Mesendoderm (in vitro differentiated cells): ENCODE measurements around the gene HAPLN3.

Experiments
- DNase-seq: peaks from one replicate; pipeline ENCODE4 v3.0.0; 2013
- H2AK5ac ChIP-seq: 2 replicates; pipeline ENCODE4 v1.6.1; 2013; ENCODE audit warnings: low read length, inconsistent platforms
- H2BK120ac ChIP-seq: 2 replicates; pipeline ENCODE4 v1.6.1; 2013; ENCODE audit warnings: low read depth, mild to moderate bottlenecking, low read length, moderate library complexity, mixed read lengths
- H2BK15ac ChIP-seq: replicated peaks from 2 replicates; pipeline ENCODE4 v1.6.1; 2013; ENCODE audit warnings: low read depth, mild to moderate bottlenecking, moderate library complexity
- H2BK5ac ChIP-seq: 2 replicates; pipeline ENCODE4 v1.6.1; 2013; ENCODE audit warnings: low read length, inconsistent platforms
- H3K18ac ChIP-seq: 2 replicates; pipeline ENCODE4 v1.6.1; 2013; ENCODE audit warnings: mild to moderate bottlenecking, low read length, mixed read lengths
- H3K23ac ChIP-seq: one replicate; pipeline ENCODE4 v1.6.1; 2013; ENCODE audit warnings: low read length
- H3K27ac ChIP-seq: 2 replicates; pipeline ENCODE4 v1.5.1; 2013; ENCODE audit warnings: low read depth, mild to moderate bottlenecking, inconsistent platforms, low read length, moderate library complexity
- H3K27me3 ChIP-seq: 2 replicates; pipeline ENCODE4 v1.6.1; 2013; ENCODE audit warnings: low read length, control low read depth, mild to moderate bottlenecking, inconsistent platforms; ENCODE audit not compliant: insufficient read depth, poor library complexity
- H3K36me3 ChIP-seq: 2 replicates; pipeline ENCODE4 v1.6.1; 2013; ENCODE audit warnings: low read length, inconsistent platforms; ENCODE audit not compliant: control insufficient read depth, insufficient read depth
- H3K4ac ChIP-seq: one replicate; pipeline ENCODE4 v1.6.1; 2013; ENCODE audit warnings: low read depth, mild to moderate bottlenecking, low read length, moderate library complexity
- H3K4me1 ChIP-seq: 2 replicates; pipeline ENCODE4 v1.6.1; 2013; ENCODE audit warnings: low read depth, low read length, inconsistent platforms; ENCODE audit not compliant: control insufficient read depth
- H3K4me2 ChIP-seq: 2 replicates; pipeline ENCODE4 v1.6.1; 2013; ENCODE audit warnings: low read length
- H3K4me3 ChIP-seq: 2 replicates; pipeline ENCODE4 v1.5.1; 2013; ENCODE audit warnings: mild to moderate bottlenecking, low read length
- H3K56ac ChIP-seq: one replicate; pipeline ENCODE4 v1.6.1; 2013; ENCODE audit warnings: low read length
- H3K79me1 ChIP-seq: 2 replicates; pipeline ENCODE4 v1.6.1; 2013; ENCODE audit warnings: low read length, inconsistent platforms
- H3K79me2 ChIP-seq: 2 replicates; pipeline ENCODE4 v1.6.1; 2013; ENCODE audit warnings: mild to moderate bottlenecking, low read length; ENCODE audit not compliant: control insufficient read depth, insufficient read depth
- H3K9ac ChIP-seq: 2 replicates; pipeline ENCODE4 v1.6.1; 2013; ENCODE audit warnings: low read length, inconsistent platforms
- H4K5ac ChIP-seq: one replicate; pipeline ENCODE4 v1.6.1; 2013; ENCODE audit warnings: low read length
- H4K8ac ChIP-seq: one replicate; pipeline ENCODE4 v1.6.1; 2013; ENCODE audit warnings: low read depth, mild to moderate bottlenecking, control low read depth, low read length, moderate library complexity
- WGBS: extraction: QIAGEN DNeasy Blood & Tissue Kit; methylation state at CpG from one replicate; pipeline ENCODE4 v1.1.7; 2013; ENCODE audit warnings: low lambda C conversion rate, missing lambda C conversion rate; ENCODE audit not compliant: insufficient coverage; ENCODE audit errors: extremely low coverage; 5-methylcytosine and 5-hydroxymethylcytosine counted together

Gene HAPLN3

GRCh38 chr15:88872106-88872505 is 23.2 kb downstream of the HAPLN3 start:
- Histone ChIP-seq H3K27ac (no peak overlapping the region), H4K8ac (no peak overlapping the region), H3K4me1 (no peaks in the 10 kb centered on the region), H2AK5ac (no peak overlapping the region), H3K23ac (no peak overlapping the region), H3K56ac (no peak overlapping the region), H3K9ac (no peak overlapping the region), H3K36me3 (no peaks in the 10 kb centered on the region), H3K4me2 (no peak overlapping the region), H3K79me1 (no peaks in the 10 kb centered on the region), H2BK120ac (no peak overlapping the region), H3K4me3 (no peak overlapping the region), H4K5ac (no peak overlapping the region), H2BK5ac (no peak overlapping the region), H3K79me2 (no peaks in the 10 kb centered on the region), H3K27me3 (no peaks in the 10 kb centered on the region), H3K18ac (no peak overlapping the region), H3K4ac (no peak overlapping the region), H2BK15ac (no peak overlapping the region)
- no CpG with 5 or more reads among the region's 6 CpGs for WGBS
- no peak for DNase-seq

- Histone ChIP-seq H3K79me1 (no peaks in the 10 kb centered on the region), H3K56ac (no peak overlapping the region), H4K8ac (no peak overlapping the region), H3K36me3 (no peaks in the 10 kb centered on the region), H3K4me2 (no peak overlapping the region), H3K23ac (no peak overlapping the region), H3K27me3 (no peaks in the 10 kb centered on the region), H2BK5ac (no peak overlapping the region), H2AK5ac (no peak overlapping the region), H3K4me3 (no peak overlapping the region), H3K27ac (no peak overlapping the region), H3K4me1 (no peaks in the 10 kb centered on the region), H4K5ac (no peak overlapping the region), H3K9ac (no peak overlapping the region), H2BK15ac (no peak overlapping the region), H3K18ac (no peak overlapping the region), H3K4ac (no peak overlapping the region), H3K79me2 (no peaks in the 10 kb centered on the region), H2BK120ac (no peak overlapping the region)
- no CpG with 5 or more reads among the region's 14 CpGs for WGBS
- DNase-seq: no peak
Observed at GRCh38 chr15:88871313-88871712, 24.0 kb downstream of the HAPLN3 start.

DNA sequence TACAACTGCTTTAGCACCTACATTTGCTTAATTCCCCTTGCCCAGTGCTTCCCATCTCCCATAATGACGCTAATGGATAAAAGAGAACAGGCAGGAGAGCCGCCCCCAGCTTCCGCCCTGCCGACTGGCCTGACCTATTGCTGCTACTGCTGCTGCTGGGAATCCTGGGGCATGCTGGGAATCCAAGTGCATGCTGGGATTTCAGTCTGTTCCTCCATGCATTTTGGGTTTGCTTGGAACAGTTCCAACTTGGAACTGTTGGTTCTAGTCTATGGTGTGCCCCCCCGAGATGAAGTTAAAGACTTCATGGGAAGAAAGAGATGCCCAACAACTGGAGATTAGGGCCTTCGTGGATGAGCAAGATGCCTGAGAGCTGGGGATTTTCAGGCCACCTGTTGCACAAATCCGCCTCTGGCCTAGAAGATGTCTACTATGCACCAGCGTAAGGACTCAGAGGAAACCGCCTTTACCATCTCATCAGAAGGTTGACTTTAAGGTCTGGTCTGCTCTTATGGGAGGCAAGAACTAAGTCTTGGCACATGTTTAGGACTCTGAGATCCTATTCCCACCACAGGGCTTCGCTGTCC is 29.0 kb downstream of the HAPLN3 start:
- no peaks in the 10 kb centered on the region for H3K79me1 ChIP-seq
- WGBS: no CpG with 5 or more reads among the region's 10 CpGs
- H3K4ac ChIP-seq: no peak overlapping the region

GRCh38 chr15:88865498-88866099 is 29.7 kb downstream of the HAPLN3 start:
- WGBS: no CpG with 5 or more reads among the region's 6 CpGs
- H4K8ac ChIP-seq: no peak overlapping the region
- H4K5ac ChIP-seq: no peak overlapping the region
- DNase-seq: no peak
- H3K36me3 ChIP-seq: no peaks in the 10 kb centered on the region
- H3K18ac ChIP-seq: no peak overlapping the region
- no peak overlapping the region for H3K23ac ChIP-seq
- no peak overlapping the region for H2BK5ac ChIP-seq
- no peaks in the 10 kb centered on the region for H3K79me2 ChIP-seq
- no peak overlapping the region for H3K27ac ChIP-seq
- H3K4me1 ChIP-seq: no peaks in the 10 kb centered on the region
- no peak overlapping the region for H2BK120ac ChIP-seq
- no peak overlapping the region for H2AK5ac ChIP-seq
- no peak overlapping the region for H3K9ac ChIP-seq
- H3K27me3 ChIP-seq: no peaks in the 10 kb centered on the region
- H3K56ac ChIP-seq: no peak overlapping the region
- no peaks in the 10 kb centered on the region for H3K79me1 ChIP-seq
- H3K4me2 ChIP-seq: no peak overlapping the region
- no peak overlapping the region for H3K4ac ChIP-seq
- H2BK15ac ChIP-seq: no peak overlapping the region
- no peak overlapping the region for H3K4me3 ChIP-seq

More for the DNA sequence above, 29.0 kb downstream of the HAPLN3 start:
- Histone ChIP-seq H3K4me1 (no peaks in the 10 kb centered on the region), H3K9ac (no peak overlapping the region), H4K8ac (no peak overlapping the region), H3K4me2 (no peak overlapping the region), H2AK5ac (no peak overlapping the region), H2BK120ac (no peak overlapping the region), H2BK15ac (no peak overlapping the region), H3K4me3 (no peak overlapping the region), H4K5ac (no peak overlapping the region), H3K27ac (no peak overlapping the region), H2BK5ac (no peak overlapping the region), H3K18ac (no peak overlapping the region), H3K56ac (no peak overlapping the region), H3K79me2 (no peaks in the 10 kb centered on the region), H3K23ac (no peak overlapping the region), H3K27me3 (no peaks in the 10 kb centered on the region), H3K36me3 (no peaks in the 10 kb centered on the region)
- DNase-seq: no peak

GRCh38 chr15:88864861-88865497 is 30.4 kb downstream of the HAPLN3 start:
- Histone ChIP-seq H3K27ac (no peak overlapping the region), H3K27me3 (no peaks in the 10 kb centered on the region), H3K4me3 (no peak overlapping the region), H2BK120ac (no peak overlapping the region), H3K9ac (no peak overlapping the region), H3K4ac (no peak overlapping the region), H4K5ac (no peak overlapping the region), H3K18ac (no peak overlapping the region), H3K23ac (no peak overlapping the region), H2BK5ac (no peak overlapping the region), H3K36me3 (no peaks in the 10 kb centered on the region), H3K4me2 (no peak overlapping the region), H3K79me2 (no peaks in the 10 kb centered on the region), H4K8ac (no peak overlapping the region), H3K79me1 (no peaks in the 10 kb centered on the region), H2AK5ac (no peak overlapping the region), H3K56ac (no peak overlapping the region), H3K4me1 (no peaks in the 10 kb centered on the region), H2BK15ac (no peak overlapping the region)
- WGBS: no CpG with 5 or more reads among the region's 4 CpGs
- DNase-seq: no peak
